Fibroblast of skin of scalp (primary cell): Measurements from ENCODE around the gene BCL7A.
"Not testable (repeated sequence)": the region's sequence is repeated elsewhere in the genome, so short reads cannot be mapped to it uniquely, and the experiment has no call there.

ENCODE experiments used
- DNase-seq: peaks from one replicate; pipeline ENCODE4 v3.0.0-alpha.2; 2013

BCL7A gene

DNA sequence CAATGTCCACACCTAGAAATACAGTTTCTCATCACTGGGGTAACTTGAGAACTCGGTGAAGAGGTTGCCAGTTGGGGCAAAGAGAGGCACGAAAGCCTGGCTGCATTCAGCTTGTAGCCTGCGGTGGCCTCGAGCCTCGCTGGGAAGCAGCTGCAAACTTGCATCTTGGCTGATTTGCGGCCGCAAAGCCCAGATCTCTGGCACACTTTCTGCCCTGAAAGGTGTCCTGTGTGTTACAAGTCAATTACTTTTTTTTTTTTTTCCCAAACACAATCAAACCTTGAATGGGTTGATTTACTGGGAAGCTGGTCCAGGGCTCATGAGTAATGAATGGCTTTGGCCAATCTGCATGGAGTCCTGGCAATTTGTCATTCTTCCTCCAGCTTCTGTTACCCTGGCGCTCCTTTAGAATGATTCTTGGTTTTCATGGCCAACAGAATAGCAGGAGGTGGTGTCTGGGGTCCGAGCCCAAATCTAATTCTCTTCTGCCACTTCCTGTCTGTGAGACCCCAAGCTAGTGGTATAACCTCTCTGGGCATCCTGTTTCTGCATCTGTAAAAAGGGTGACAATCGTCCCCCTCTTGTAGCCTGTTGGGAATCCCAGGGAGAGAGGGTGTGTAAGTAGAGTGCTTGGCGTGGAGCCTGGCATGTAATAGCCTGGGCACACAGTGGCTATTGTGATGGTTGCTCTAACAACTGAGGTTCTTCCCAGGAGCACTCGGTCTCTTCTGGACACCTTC lies 6.7 kb downstream of the BCL7A start:
- DNase-seq = no peak

- DNase-seq = no peak
Measured at GRCh38 chr12:122028905-122029560, 7.3 kb downstream of the BCL7A start.

- no peak for DNase-seq
Measured at GRCh38 chr12:122029620-122030423, 8.1 kb downstream of the BCL7A start.

DNA sequence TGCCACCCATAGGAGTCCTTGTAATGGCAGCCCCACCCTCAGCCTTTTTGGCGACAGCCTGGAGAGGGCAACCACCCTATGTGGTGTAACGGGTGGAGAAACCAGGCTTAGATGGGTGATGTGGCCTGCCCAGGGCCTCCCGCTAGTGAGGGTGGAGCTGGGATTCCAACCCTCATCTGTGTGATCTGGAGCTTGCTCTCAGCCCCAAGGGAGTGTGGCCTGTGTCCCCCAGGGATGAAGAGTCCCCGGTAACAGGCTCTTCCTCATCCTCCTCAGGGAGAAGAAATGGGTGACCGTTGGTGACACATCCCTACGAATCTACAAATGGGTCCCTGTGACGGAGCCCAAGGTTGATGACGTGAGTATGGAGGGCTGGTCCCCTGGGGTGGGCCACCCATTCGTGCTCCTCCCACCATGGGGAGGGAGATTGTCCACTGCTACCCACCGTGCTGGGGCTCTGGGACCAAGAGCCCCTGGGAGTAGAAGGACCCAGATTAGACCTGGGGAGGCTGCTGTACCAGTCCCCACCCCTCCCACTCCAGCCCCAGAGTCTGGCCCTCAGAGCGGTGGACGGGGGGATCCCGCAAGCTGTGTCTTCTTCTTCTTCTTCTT lies 8.8 kb downstream of the BCL7A start:
- no peak for DNase-seq

GRCh38 chr12:122031342-122032216 lies 9.9 kb downstream of the BCL7A start:
- DNase-seq = peak; percentile 34

DNA sequence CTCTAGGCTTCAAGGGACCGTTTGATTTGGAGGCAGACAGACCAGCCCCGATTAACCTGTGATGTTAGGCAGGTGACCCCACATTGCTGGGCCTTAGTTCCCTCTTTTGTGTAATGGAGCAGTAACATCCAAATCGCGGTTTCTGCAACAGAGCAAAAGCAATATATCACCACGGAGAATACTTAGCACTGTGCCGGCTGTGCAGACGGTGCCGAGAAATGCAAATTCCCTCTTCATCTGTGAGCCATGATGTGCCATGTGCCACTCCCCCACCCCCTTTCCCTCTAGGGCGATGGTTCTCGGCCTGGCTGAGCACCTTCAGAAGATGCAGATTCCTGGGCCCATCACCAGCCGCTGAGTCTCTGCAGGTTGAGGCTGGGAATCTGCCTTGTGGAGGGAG lies 10.9 kb downstream of the BCL7A start:
- no peak for DNase-seq

DNA sequence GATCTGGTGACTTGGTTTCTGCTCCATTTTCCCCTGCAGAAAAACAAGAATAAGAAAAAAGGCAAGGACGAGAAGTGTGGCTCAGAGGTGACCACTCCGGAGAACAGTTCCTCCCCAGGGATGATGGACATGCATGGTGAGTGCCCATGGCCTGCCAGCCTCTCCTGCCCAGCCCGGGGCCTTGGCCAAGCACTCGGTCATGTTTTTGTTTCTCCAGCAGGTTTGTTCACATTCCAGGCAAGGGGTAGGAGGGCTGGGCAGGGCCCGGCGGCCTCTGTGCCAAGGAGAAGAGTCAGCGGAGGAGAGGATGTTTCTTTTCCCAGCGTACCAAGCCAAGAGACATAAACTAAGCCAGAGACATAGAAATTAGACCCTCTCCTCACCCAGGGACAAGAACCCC lies 13.6 kb downstream of the BCL7A start:
- DNase-seq = no peak

DNA sequence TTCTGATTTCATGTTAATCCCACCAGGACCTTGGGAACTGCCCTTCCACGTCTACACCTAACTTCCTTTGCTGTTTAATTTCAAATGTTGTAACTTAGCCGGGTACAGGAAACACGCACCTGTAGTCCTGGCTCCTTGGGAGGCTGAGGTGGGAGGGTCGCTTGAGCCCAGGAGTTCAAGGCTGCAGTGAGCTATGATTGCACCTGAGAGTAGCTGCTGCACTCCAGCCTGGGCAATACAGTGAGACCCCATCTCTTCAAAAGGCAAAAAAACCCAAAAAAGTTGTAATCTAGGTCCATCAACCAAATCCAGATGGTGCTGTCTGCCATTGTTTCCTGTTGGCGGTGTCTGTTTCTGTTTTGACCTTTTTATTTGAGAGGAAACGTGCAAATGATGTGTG lies 14.5 kb downstream of the BCL7A start:
- DNase-seq = no peak

- DNase-seq = no peak
Measured at GRCh38 chr12:122040579-122041386, 19.1 kb downstream of the BCL7A start.

DNA sequence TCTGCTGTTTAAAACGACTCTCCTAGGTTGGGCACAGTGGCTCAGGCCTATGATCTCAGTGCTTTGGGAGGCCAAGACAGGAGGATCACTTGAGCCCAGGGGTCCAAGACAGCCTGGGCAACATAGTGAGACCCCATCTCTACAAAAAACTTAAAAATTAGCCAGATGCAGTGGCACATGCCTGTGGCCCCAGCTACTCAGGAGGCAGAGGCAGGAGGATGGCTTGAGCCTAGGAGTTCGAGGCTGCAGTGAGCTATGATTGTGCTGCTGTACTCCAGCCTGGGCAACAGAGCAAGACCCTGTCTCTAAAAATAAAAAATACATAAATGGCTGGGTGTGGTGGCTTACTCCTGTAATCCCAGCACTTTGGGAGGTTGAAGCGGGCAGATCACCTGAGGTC lies 19.8 kb downstream of the BCL7A start:
- DNase-seq = not testable (repeated sequence)

GRCh38 chr12:122042910-122043309 lies 21.2 kb downstream of the BCL7A start:
- DNase-seq = no peak

- no peak for DNase-seq
Measured at GRCh38 chr12:122043476-122043875, 21.8 kb downstream of the BCL7A start.

DNA sequence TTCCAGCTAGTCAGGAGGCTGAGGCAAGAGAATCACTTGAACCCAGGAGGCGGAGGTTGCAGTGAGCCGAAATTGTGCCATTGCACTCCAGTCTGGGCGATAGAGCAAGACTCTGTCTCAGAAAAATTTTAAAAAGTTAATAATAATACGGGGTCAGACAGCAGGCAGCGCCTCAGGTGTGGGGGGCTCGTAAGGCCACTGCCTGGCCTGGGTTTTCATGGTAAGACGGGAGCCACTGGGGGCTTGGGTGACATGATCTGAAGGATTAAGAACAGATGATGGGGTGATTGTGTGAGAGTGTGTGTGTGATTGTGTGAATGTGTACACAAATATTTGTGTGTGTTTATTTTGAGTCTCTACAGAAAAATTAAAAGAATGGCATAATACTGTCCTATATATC lies 23.6 kb downstream of the BCL7A start:
- DNase-seq = no peak

- no peak for DNase-seq
Measured at GRCh38 chr12:122046145-122046544, 24.5 kb downstream of the BCL7A start.

DNA sequence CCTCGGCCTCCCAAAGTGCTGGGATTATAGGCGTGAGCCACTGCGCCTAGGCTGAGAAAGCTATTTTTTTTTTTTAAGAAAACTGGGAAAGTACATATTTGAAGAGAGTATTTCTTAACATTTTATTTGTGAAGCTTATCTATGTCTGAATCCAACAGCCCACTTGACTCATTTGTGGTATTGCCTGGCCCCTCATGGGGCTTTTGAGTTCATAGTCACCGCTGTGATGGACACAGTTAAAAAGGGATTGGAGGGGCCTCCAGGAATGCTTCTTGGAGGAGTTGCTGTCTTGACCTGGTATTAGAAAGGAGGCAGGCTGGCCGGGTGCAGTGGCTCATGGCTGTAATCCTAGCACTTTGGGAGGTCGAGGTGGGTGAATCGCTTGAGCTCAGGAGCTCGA lies 26.5 kb downstream of the BCL7A start:
- DNase-seq = peak; percentile 57

DNA sequence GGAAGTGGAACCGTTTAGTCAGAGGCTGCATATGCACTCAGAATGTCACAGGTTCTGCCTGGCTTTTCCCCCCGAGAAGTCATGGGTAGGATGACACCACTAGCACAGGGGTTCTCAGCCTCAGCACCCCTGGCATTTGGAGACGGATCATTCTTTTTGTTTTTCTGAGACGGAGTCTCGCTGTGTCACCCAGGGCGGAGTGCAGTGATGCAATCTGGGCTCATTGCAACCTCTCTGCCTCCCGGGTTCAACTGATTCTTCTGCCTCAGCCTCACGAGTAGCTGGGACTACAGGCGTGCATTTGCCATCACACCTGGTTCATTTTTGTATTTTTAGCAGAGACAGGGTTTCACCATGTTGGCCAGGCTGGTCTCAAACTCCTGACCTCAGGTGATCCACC lies 28.1 kb downstream of the BCL7A start:
- no peak for DNase-seq

DNA sequence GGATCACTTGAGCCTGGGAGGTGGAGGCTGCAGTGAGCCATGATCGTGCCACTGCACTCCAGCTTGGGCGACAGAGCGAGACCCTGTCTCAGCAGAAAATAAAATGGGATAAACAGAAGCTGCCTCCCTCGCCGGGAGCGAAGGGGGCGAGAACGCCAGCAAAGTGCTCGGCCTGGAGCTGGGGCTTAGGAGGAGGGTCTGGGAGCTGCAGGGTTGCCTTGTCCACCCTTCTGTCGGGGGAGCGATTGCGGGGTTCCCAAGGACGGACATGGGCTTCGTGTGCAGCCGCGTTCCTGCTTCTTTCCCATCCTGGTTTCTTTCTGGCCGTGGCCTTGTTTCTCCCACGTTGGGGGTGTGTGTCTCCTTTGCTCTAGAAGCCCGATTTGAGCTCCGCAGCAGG lies 29.0 kb downstream of the BCL7A start:
- DNase-seq = no peak

GRCh38 chr12:122051231-122051876 lies 29.7 kb downstream of the BCL7A start:
- DNase-seq = no peak

GRCh38 chr12:122052285-122052684 lies 30.6 kb downstream of the BCL7A start:
- DNase-seq = no peak

- DNase-seq = no peak
Measured at GRCh38 chr12:122054842-122055520, 33.3 kb downstream of the BCL7A start.
